NCI-H510A treated with DMSO at 0.1 percent for 48 hours (cell line): ENCODE data around the gene MRPL10.

Source experiments
- DNase-seq: peaks from one replicate; lab custom pipeline; 2025; lab: John Stamatoyannopoulos, UW

Gene MRPL10

GRCh38 chr17:47831003-47831933 is at the start of gene MRPL10, which contains the start of gene LRRC46:
Gene MRPL10 (minus strand): TSS chr17:47831541. CDS start chr17:47831511, 30 bp downstream.
Gene LRRC46 (plus strand): TSS chr17:47831670. CDS start chr17:47831990, 320 bp downstream.
- peak; percentile 99 for DNase-seq

- no peak for DNase-seq
These were observed 48.6 kb upstream of the MRPL10 start for GRCh38 chr17:47879776-47880454.

DNA sequence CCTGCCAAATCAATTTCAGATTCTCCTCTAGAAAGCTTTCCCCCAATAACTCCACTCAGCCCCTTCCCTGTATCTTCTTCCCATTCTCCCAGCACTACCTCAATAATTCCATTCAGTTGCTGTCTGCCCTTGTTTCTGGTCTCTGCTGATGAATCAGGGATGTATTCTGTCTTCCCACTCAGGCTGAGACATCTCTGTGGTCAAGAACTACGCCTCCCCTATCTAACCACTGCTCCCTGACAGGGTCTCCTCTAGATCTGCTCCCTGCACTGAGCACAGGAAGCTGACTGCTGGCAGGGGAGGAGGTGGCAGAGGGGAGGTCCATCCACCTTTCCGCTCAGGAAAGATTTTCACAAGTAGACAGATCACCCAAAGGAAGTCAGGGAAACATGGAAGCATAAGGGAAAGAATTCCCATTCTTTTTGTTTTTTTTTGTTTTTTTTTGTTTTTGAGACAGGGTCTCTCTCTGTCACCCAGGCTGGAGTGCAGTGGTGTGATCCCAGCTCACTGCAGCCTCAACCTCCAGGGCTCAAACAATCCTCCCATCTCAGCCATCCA is 47.8 kb upstream of the MRPL10 start:
- no peak for DNase-seq

DNA sequence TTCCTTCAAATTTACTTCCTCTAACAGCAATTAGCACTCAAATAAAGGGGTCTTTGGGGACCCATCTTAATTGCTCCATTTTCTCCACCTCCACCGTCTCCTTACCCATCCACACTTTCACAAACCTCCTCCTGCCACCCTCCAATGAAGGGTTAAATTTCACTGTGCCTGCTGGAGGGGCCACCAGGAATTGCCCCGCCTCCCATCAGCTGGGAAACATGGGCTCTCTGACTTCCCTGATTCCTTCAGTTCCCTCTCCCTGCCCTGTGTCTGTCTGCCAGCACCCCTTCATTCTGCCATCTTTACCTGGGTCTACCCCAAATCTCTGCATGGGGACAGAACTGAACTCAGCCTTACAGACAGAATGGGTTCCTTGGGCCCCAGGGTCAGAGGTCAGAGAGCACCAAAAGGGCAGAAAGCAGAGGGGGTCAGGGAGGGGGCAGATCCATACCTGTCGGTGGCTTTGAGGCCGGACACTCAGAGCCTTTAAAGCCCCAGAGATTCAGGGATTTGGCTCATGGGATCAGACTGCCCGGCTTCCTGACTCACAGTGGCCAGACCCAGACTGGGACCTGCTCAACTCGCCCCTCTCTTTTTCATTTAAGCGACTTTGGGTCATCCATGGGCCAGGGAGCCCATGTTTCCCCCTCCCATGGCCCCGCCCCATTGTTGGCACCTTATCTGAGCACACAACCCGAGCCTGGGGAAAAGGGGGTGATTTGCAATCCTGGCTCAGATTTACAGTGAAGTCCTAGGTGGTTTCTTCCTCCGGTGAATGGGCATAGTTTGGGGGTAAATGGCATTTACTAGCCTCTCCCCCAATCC is 47.1 kb upstream of the MRPL10 start:
- no peak for DNase-seq

GRCh38 chr17:47877368-47878034 is 46.2 kb upstream of the MRPL10 start:
- DNase-seq = no peak

- no peak for DNase-seq
These were observed 44.0 kb upstream of the MRPL10 start for GRCh38 chr17:47875011-47875985.

- DNase-seq = no peak
These were observed 42.1 kb upstream of the MRPL10 start for GRCh38 chr17:47873200-47874090.

GRCh38 chr17:47872651-47873161 is 41.4 kb upstream of the MRPL10 start:
- DNase-seq = no peak

DNA sequence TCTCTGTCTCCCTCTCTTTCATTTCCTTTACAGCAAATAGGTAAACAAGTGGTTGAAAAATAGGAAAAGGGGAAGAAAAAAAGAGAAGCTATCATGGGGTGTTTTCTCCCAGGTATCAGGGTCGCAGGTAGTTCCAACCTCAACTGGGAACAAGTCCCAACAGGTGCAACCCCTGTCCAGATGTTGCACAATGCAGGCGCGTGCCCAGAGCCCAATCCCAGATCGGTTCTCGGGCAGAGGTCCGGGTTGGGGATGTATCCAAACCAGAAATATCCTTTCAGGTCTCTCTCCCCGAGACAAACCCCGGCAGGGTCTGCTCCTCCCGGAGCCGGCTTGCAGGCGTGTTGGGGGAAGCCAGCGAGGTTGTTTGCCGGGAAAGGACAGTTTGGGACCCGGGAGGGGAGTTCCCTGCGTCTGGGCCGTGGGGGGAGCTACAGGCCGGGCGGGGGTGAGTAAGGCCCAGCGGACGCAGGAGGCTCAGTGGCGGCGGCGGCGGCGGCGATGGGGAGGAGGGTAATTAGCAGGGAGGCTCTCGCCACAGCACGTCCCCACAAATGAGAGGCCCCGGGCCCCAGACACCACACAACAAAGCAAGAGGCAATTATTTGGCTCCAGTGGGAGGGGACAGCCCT is 40.8 kb upstream of the MRPL10 start:
- no peak for DNase-seq

DNA sequence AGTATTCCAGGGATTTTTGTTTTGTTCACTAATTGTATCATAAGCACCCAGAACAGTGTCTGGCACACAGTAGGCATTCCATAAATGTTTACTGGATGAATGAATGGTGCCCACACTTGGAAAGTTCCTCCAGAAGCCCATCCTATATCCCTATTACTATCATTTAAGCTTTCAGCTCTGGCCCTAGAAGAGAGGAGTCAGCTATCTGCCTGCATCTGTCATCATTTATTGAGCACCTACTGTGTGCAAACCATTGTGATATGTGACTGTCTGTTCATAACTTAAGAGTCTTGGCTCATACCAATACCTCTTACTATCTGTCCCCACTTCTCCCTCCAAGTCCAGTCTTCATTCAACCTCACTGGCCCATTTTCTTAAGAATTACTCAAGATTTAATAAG is 39.7 kb upstream of the MRPL10 start:
- no peak for DNase-seq

DNA sequence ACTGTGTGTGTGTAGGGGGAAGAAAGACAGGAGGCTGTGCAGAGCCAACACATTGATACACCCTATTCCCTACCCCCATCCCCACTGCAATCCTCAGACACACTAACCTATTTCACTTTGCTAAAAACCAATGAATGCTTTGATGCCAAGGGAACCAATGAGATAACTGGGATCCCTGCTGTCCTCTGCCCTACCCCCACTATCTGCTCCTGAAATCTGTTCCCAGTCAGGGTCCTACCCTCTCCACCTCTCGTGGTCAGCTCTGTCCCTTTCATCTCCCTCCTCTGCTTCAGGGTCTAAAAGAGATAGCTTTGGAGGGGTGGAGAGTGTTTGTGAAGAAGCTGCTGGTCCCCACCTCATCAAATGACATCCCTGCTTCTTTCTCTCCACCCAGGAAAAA is 38.7 kb upstream of the MRPL10 start:
- no peak for DNase-seq

GRCh38 chr17:47869114-47869513 is 37.8 kb upstream of the MRPL10 start:
- no peak for DNase-seq

DNA sequence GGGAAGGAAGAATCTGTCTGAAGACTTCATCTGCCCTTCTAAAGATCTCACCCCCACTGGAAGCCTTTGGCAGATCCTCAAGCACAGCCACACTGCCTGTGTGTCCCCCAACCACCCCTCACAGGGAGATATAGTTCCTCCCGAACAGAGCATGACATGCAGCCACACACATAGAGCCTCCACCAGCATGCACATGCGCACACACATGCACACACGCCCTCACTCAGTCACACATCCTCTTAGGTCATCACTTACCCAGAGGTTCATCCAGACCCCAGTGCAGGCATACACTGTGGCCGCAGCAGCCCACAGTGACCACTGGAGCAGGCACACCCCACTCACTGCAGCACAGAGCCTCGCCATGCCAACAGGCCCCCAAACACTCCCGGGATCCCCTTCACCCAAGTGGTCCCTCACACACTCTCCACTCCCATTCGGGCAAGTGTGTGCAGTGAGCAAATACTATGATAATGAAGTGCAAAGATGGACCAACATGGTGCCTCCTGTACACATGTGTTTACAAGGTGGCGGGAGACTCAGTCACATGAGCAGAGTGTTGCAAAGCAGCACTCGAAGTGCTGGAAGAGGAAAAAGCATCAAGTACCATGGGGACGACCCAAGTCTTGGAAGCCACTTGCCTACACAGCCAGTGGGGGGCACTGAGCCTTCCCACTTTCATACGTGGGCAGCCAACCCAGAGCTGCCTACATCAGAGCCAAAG is 36.6 kb upstream of the MRPL10 start:
- DNase-seq = no peak

DNA sequence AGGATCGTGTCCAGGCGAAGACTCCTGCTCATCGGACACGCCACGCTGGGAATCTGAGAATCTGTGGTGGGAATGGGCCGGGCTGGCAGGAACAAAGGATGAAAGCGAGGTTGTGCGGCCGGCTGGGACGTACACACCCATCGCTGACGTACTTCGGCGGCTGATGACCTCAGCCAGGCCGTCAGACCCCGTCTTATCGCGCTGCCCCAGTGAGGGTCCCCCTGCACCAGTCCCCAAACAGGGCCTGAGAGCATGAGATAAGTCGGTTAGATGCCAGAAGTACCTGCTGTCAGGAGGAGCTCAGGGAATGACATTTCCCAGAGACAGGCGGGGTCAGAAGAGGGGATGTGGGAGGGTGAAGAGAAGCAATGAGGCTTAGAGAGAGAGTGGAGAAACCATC is 35.6 kb upstream of the MRPL10 start:
- DNase-seq = no peak

- DNase-seq = no peak
These were observed 33.5 kb upstream of the MRPL10 start for GRCh38 chr17:47864791-47865216.

DNA sequence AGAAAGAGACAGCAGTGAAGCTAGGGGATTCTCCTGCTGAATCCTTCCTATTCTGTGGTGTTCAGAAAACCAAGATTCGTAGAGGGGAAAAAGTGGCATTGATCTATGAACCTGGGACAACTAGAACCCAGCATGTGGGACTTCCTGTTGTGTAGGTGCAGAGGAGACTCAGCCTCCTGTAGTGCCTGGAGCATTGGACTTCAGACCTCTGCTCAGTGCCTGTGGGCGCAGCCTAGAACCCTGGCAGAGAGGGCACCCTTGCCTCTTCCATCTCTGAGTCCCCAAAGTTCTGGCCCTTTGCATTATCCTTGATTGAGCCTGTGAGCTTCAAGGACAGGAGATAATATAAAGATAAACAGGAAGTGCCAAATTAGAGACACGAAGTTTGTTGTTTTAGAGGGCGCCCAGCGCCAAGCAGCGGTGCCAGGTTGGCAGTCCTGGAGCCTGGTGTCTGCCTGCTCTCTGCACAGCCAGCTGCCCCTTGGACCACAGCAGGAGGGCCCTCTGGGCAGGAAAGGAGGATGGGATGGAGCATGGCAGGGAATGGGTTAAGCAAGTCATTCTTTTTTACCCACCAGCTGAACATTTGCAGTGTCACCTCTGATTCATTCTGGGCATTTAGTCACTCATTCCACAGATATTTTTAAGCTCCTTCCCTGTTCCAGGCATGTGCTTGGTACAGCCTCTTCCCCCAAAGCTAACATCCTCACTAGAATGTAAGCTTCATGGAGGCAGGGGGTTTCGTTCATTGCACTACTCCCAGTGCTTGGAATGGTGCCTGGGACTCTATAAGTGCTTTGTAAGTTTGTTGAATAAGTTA is 31.5 kb upstream of the MRPL10 start:
- no peak for DNase-seq

DNA sequence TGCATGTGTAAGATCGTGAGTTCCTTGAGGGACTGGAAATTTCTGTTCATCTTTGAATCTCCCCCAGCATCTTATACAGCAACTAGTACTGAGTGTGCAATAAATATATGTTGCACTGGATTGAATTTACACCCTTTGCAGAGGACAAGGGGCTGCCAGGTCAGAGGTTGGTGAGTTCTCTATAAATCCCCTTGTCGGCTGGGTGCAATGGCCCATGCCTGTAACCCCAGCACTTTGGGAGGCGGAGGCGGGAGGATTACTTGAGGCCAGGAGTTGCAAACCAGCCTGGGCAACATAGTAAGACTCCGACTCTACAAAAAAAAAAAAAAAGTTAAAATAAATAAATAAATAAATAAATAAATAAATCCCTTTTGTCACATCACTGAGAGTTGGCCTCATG is 29.0 kb upstream of the MRPL10 start:
- no peak for DNase-seq
